Measurements from ENCODE around the gene NUPR1. TPM values are rescaled to one million over a fixed set of nuclear protein-coding genes. Genes with fewer than 3 reads are reported as not detected.

Gene NUPR1
- total RNA-seq, 1 donor from 2014 or later = 3.8 TPM

DNA sequence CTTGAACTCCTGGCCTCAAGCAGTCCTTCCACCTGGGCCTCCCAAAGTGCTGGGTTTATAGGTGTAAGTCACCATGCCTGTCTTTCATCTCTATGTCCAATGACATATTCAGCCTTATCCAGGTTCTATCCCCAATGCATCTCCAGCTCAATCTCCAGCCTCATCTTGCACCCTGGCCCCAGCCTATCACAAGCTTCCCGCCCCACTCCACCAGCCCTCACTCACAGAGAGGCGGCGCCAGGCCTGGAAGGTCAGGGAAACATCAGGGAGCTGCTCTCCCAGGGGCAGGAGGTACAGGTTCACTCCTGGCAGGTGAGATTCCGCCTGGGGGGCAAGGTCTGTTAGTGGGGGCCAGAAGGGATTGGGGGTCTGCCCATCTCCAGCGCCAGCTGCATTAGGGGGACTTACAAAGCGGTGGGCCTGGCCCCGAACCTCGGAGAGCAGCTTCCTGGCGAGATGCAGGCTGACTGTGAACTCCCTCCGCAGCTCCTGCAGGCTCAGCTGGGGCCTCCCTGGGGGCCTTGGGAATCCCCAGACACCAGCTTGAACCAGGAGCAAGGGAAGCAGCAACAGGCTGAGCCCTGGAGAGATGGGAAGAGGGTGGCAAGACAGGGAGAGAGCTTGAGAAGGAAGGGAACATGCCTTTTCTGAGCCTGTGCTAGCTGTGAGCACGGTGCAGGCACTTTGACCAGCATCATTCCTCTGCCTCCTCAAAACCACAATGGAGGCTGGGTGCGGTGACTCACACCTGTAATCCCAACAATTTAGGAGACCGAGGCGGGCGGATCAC is 35.1 kb downstream of the NUPR1 start:
- no peak overlapping the region for H2AFZ ChIP-seq (ENCODE audit: low read depth, low read length)
- peaks cover 7% of the 10 kb centered on the region for H3K27me3 ChIP-seq (ENCODE audit: insufficient read depth, low read length)
- H3K9me3 ChIP-seq (ENCODE audit: insufficient read depth, low read depth, low read length) = no peaks in the 10 kb centered on the region
- H3K4me3 ChIP-seq (ENCODE audit: insufficient read depth, low read depth, low read length) = no peak overlapping the region
- TF ChIP-seq EZH2 (IDR thresholded peaks at IDR 0.05; ENCODE audit: insufficient read depth, low read length) (no peak), CTCF (IDR thresholded peaks at IDR 0.05; ENCODE audit: insufficient read depth, low read depth, low read length) (no peak)
- no peaks in the 10 kb centered on the region for H4K20me1 ChIP-seq (ENCODE audit: insufficient read depth, low read length)
- peaks cover 8% of the 10 kb centered on the region for H3K4me1 Mint-ChIP-seq (ENCODE audit: low read depth, unreplicated experiment)
- H3K79me2 ChIP-seq (ENCODE audit: insufficient read depth, low read length) = no peaks in the 10 kb centered on the region
- H3K4me2 ChIP-seq (ENCODE audit: low read length) = no peak overlapping the region
- H3K9me3 Mint-ChIP-seq (ENCODE audit: unreplicated experiment) = no peaks in the 10 kb centered on the region
- H3K36me3 ChIP-seq (ENCODE audit: insufficient read depth, low read length) = no peaks in the 10 kb centered on the region
- no peak overlapping the region for H3K27ac Mint-ChIP-seq (ENCODE audit: unreplicated experiment)
- peaks cover 4% of the 10 kb centered on the region for H3K36me3 Mint-ChIP-seq (ENCODE audit: low read depth, unreplicated experiment)
- H3K27me3 Mint-ChIP-seq (ENCODE audit: low read depth, unreplicated experiment) = peaks cover 36% of the 10 kb centered on the region
- DNase-seq (ENCODE audit: low read depth) = no peak
- no peak overlapping the region for H3K4me3 Mint-ChIP-seq (ENCODE audit: unreplicated experiment)
- no peak overlapping the region for H3K27ac ChIP-seq (ENCODE audit: low read depth, low read length)
- no peak overlapping the region for H3K9ac ChIP-seq (ENCODE audit: low read length)
- no peak for FAIRE-seq
- no peaks in the 10 kb centered on the region for H3K4me1 ChIP-seq (ENCODE audit: insufficient read depth, low read length)

DNA sequence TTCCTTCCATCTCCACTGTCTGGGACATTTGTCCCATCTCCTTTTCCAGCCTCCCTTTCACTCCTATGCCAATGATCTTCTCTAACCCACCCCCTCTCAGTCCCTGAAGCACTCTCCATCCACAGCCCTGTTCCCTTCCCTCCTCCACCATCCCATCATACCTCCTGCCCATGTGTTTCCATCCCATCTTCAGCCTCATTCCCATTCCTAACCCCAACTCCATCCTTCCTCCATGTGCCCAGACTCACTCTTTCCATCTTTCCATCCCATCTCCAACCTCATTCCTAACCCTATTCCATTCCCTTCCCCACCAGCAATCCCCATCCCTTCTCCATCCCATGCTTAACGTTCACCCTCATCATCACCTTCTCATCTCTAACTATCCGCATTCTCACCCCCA is 36.5 kb downstream of the NUPR1 start:
- Mint-ChIP-seq H3K4me3 (ENCODE audit: unreplicated experiment) (no peak overlapping the region), H3K9me3 (ENCODE audit: unreplicated experiment) (no peaks in the 10 kb centered on the region), H3K4me1 (ENCODE audit: low read depth, unreplicated experiment) (peaks cover 8% of the 10 kb centered on the region), H3K36me3 (ENCODE audit: low read depth, unreplicated experiment) (peaks cover 4% of the 10 kb centered on the region), H3K27ac (ENCODE audit: unreplicated experiment) (no peak overlapping the region), H3K27me3 (ENCODE audit: low read depth, unreplicated experiment) (peaks cover 43% of the 10 kb centered on the region)
- Histone ChIP-seq H3K9ac (ENCODE audit: low read length) (no peak overlapping the region), H4K20me1 (ENCODE audit: insufficient read depth, low read length) (no peaks in the 10 kb centered on the region), H3K27ac (ENCODE audit: low read depth, low read length) (no peak overlapping the region), H3K79me2 (ENCODE audit: insufficient read depth, low read length) (no peaks in the 10 kb centered on the region), H3K27me3 (ENCODE audit: insufficient read depth, low read length) (peaks cover 7% of the 10 kb centered on the region), H3K9me3 (ENCODE audit: insufficient read depth, low read depth, low read length) (no peaks in the 10 kb centered on the region), H2AFZ (ENCODE audit: low read depth, low read length) (no peak overlapping the region), H3K4me3 (ENCODE audit: insufficient read depth, low read depth, low read length) (no peak overlapping the region), H3K36me3 (ENCODE audit: insufficient read depth, low read length) (no peaks in the 10 kb centered on the region), H3K4me2 (ENCODE audit: low read length) (no peak overlapping the region), H3K4me1 (ENCODE audit: insufficient read depth, low read length) (no peaks in the 10 kb centered on the region)
- DNase-seq (ENCODE audit: low read depth) = no peak
- no peak for FAIRE-seq
- no peak for TF ChIP-seq CTCF (IDR thresholded peaks at IDR 0.05; ENCODE audit: insufficient read depth, low read depth, low read length)
- TF ChIP-seq EZH2 (IDR thresholded peaks at IDR 0.05; ENCODE audit: insufficient read depth, low read length) = no peak
